Suprapubic skin (tissue), 3 donors: ENCODE data around the gene FKBP4.

Experiments used
- CTCF ChIP-seq, 2 donors: fragments of 200-600 bp in 1 of 2; fragments of 450-650 bp in 1 of 2; sonication (generic) in 1 of 2; IDR thresholded peaks; one replicate each; pipeline ENCODE4 v1.5.1; 2016 to 2019; ENCODE audit warnings: antibody characterized with exemption in 2 of 2, mild to moderate bottlenecking in 1 of 2, moderate library complexity in 1 of 2
- EP300 ChIP-seq: sonication (generic); formaldehyde crosslinking; IDR thresholded peaks from one replicate; pipeline ENCODE4 v1.6.1; 2017; ENCODE audit warnings: antibody characterized with exemption
- POLR2A ChIP-seq, 2 donors: fragments of 450-650 bp; IDR thresholded peaks; one replicate each; pipeline ENCODE4 v1.6.1; 2017; ENCODE audit warnings: antibody characterized with exemption in 2 of 2, mild to moderate bottlenecking in 2 of 2, moderate library complexity in 2 of 2

- TF ChIP-seq POLR2A (IDR thresholded peaks at IDR 0.05) (no peak), CTCF (IDR thresholded peaks at IDR 0.05) (no peak), EP300 (no peak)
Measured at GRCh38 chr12:2791089-2791488, 3.7 kb upstream of the FKBP4 start.
